HepG2 (cell line): Measurements from ENCODE around the gene SASS6. TPM values are rescaled to one million over a fixed set of nuclear protein-coding genes. Genes with fewer than 3 reads are reported as not detected.

Experiments
- AGO1 ChIP-seq: fragments of 200-400 bp; formaldehyde crosslinking; IDR thresholded peaks from 2 replicates; pipeline ENCODE4 v1.6.1; 2017; ENCODE audit warnings: mild to moderate bottlenecking, low read depth, low read length, moderate library complexity; ENCODE audit not compliant: poor library complexity, severe bottlenecking
- ETV6 ChIP-seq: sonication (generic); formaldehyde crosslinking; conservative IDR thresholded peaks from 2 replicates; pipeline ENCODE4 v1.4.0; 2020; ENCODE audit warnings: missing genetic modification reagents
- GZF1 ChIP-seq: sonication (generic); formaldehyde crosslinking; IDR thresholded peaks from 2 replicates; pipeline ENCODE4 v1.5.1; 2020; ENCODE audit warnings: mild to moderate bottlenecking, missing genetic modification reagents
- HCFC1 ChIP-seq: fragments of 150-350 bp; IDR thresholded peaks from 2 replicates; pipeline ENCODE4 v1.6.1; 2014; ENCODE audit warnings: low read depth, low read length
- KLF11 ChIP-seq: IDR thresholded peaks from 2 replicates; pipeline ENCODE4 v1.6.1; 2016; ENCODE audit warnings: missing compliant biosample characterization
- KLF6 ChIP-seq: IDR thresholded peaks from 2 replicates; pipeline ENCODE4 v1.8.0; 2016; ENCODE audit warnings: missing biosample characterization, missing genetic modification reagents
- MAFF ChIP-seq: IDR thresholded peaks from 2 replicates; pipeline ENCODE4 v1.6.1; 2011; ENCODE audit warnings: low read depth, low read length, improper control_type of control experiment
- MBD4 ChIP-seq: IDR thresholded peaks from 2 replicates; pipeline ENCODE4 v1.6.1; 2012; ENCODE audit warnings: low read length, inconsistent platforms, borderline replicate concordance
- ONECUT2 ChIP-seq: sonication (generic); formaldehyde crosslinking; IDR thresholded peaks from 2 replicates; pipeline ENCODE4 v1.4.0; 2020; ENCODE audit warnings: missing genetic modification reagents
- PHB2 ChIP-seq: fragments of 450-650 bp; IDR thresholded peaks from 2 replicates; pipeline ENCODE4 v1.6.1; 2018; ENCODE audit not compliant: partially characterized antibody
- PHF20 ChIP-seq: sonication (generic); formaldehyde crosslinking; IDR thresholded peaks from 2 replicates; pipeline ENCODE4 v1.5.0; 2020; ENCODE audit warnings: mild to moderate bottlenecking, missing genetic modification reagents
- SMARCE1 ChIP-seq: fragments of 450-650 bp; IDR thresholded peaks from 2 replicates; pipeline ENCODE4 v1.6.1; 2017; ENCODE audit warnings: borderline replicate concordance
- SNAI1 ChIP-seq: sonication (generic); formaldehyde crosslinking; IDR thresholded peaks from 2 replicates; pipeline ENCODE4 v1.5.0; 2020; ENCODE audit warnings: mild to moderate bottlenecking, missing genetic modification reagents, borderline replicate concordance
- TMF1 ChIP-seq: sonication (generic); formaldehyde crosslinking; IDR thresholded peaks from 2 replicates; pipeline ENCODE4 v1.8.1; 2022; ENCODE audit warnings: low read depth, missing genetic modification reagents
- ZBTB8A ChIP-seq: sonication (generic); formaldehyde crosslinking; IDR thresholded peaks from 2 replicates; pipeline ENCODE4 v1.4.0; 2020; ENCODE audit warnings: mild to moderate bottlenecking, low read depth, missing genetic modification reagents, borderline replicate concordance
- ZNF30 ChIP-seq: sonication (generic); formaldehyde crosslinking; IDR thresholded peaks from 2 replicates; pipeline ENCODE4 v1.5.0; 2020; ENCODE audit warnings: mild to moderate bottlenecking, missing genetic modification reagents
- ZNF343 ChIP-seq: sonication (generic); formaldehyde crosslinking; IDR thresholded peaks from 2 replicates; pipeline ENCODE4 v1.4.0; 2020; ENCODE audit warnings: mild to moderate bottlenecking, missing genetic modification reagents
- ZNF547 ChIP-seq: sonication (generic); formaldehyde crosslinking; IDR thresholded peaks from 2 replicates; pipeline ENCODE4 v1.5.1; 2020; ENCODE audit warnings: mild to moderate bottlenecking, missing genetic modification reagents
- ZNF768 ChIP-seq: sonication (generic); formaldehyde crosslinking; IDR thresholded peaks from 2 replicates; pipeline ENCODE4 v1.4.0; 2020; ENCODE audit warnings: missing genetic modification reagents
- polyA plus RNA-seq, 8 experiments: library from polyadenylated mRNA; depleted of rRNA in 3 of 8; stranded (reverse) in 7 of 8; unstranded in 1 of 8; fragments of >200 nt; fragmentation: Illumina TruSeq in 4 of 8; extraction: Trizol in 4 of 8; gene quantifications; 2 replicates each; pipeline versions ENCODE4 v1.2.1 to v1.2.3, GENCODE V29; 2011 to 2016; ENCODE audit warnings: low read depth in 4 of 8, missing spikeins in 1 of 8, mixed read lengths in 1 of 8; ENCODE audit not compliant: insufficient read depth in 1 of 8
- total RNA-seq, 5 experiments: library from RNA; depleted of rRNA; stranded (reverse); fragments of >200 nt; fragmentation: Illumina TruSeq; extraction: Trizol; gene quantifications; 2 replicates each; pipeline ENCODE4 v1.2.3, GENCODE V29; 2016; ENCODE audit warnings: low read depth in 1 of 5
- TF ChIP-seq, protein P1 (sequence below): IDR thresholded peaks from 2 replicates; pipeline ENCODE4 v1.6.1; 2016
- TF ChIP-seq, protein P2 (sequence below): sonication (generic); formaldehyde crosslinking; IDR thresholded peaks from 2 replicates; pipeline ENCODE4 v1.4.0; 2020; ENCODE audit warnings: missing genetic modification reagents
- TF ChIP-seq, protein P3 (sequence below): sonication (generic); formaldehyde crosslinking; IDR thresholded peaks from 2 replicates; pipeline ENCODE4 v1.4.0; 2020; ENCODE audit warnings: missing genetic modification reagents, borderline replicate concordance
- TF ChIP-seq, protein P4 (sequence below): conservative IDR thresholded peaks from 2 replicates; pipeline ENCODE4 v1.6.1; 2018; ENCODE audit warnings: missing genetic modification reagents

SASS6 gene
- total and polyA plus RNA-seq, 2 of the 13 experiments (the other 11 are each of a cell fraction or from before 2014, with no cell fraction given), result 2.3 to 10.7 TPM

DNA sequence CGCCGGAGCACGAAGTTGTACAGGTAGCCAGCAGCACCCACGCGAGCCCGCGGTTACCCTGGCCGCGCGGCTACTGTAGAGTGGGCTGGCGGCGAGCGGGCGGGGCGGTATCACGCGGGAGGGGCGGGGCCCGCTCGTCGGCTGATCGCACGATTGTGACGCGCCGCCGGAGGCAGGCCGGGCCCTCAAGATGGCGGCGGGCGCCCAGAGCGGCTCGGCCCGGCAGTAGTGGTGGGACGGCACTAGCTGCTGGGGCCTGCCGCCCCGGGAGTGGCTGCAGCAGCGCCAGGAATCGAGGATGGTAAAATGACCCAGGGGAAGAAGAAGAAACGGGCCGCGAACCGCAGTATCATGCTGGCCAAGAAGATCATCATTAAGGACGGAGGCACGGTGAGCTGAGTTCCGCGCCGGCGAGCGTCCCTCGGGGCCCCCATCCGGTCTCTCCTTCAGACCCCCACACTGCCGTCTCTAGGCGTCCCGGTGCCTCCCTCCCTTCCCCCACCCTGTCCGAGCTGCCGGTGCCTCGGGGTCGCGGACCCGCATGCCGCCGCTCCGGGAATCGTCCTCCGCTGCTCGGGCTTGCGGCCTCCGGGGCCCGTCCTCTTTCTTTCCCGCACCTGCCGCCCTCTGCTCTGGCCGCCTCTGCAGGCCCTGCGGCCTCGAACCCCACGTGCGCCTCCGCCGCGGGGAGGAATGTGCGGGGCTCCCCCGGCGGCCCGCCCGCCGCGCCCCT is 94.6 kb downstream of the SASS6 start (continued):
- TF ChIP-seq, protein P1, sequence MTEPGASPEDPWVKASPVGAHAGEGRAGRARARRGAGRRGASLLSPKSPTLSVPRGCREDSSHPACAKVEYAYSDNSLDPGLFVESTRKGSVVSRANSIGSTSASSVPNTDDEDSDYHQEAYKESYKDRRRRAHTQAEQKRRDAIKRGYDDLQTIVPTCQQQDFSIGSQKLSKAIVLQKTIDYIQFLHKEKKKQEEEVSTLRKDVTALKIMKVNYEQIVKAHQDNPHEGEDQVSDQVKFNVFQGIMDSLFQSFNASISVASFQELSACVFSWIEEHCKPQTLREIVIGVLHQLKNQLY (CRISPR knock-in tag), result peak; percentile 53; the same call in 1 of the 2 replicates
- 0 out of 2 replicates have a peak, but pooled peaks have one; percentile 36 for TF ChIP-seq ONECUT2 (CRISPR knock-in tag)
- TF ChIP-seq ZBTB8A (CRISPR knock-in tag), result no peak
- TF ChIP-seq MBD4, result no peak
- 0 out of 2 replicates have a peak, but pooled peaks have one; percentile 13 for TF ChIP-seq ETV6 (CRISPR knock-in tag)
- peak; percentile 66 for TF ChIP-seq PHF20 (CRISPR knock-in tag)
- TF ChIP-seq TMF1 (CRISPR knock-in tag), result peak; percentile 88; the same call in 1 of the 2 replicates
- TF ChIP-seq, protein P2, sequence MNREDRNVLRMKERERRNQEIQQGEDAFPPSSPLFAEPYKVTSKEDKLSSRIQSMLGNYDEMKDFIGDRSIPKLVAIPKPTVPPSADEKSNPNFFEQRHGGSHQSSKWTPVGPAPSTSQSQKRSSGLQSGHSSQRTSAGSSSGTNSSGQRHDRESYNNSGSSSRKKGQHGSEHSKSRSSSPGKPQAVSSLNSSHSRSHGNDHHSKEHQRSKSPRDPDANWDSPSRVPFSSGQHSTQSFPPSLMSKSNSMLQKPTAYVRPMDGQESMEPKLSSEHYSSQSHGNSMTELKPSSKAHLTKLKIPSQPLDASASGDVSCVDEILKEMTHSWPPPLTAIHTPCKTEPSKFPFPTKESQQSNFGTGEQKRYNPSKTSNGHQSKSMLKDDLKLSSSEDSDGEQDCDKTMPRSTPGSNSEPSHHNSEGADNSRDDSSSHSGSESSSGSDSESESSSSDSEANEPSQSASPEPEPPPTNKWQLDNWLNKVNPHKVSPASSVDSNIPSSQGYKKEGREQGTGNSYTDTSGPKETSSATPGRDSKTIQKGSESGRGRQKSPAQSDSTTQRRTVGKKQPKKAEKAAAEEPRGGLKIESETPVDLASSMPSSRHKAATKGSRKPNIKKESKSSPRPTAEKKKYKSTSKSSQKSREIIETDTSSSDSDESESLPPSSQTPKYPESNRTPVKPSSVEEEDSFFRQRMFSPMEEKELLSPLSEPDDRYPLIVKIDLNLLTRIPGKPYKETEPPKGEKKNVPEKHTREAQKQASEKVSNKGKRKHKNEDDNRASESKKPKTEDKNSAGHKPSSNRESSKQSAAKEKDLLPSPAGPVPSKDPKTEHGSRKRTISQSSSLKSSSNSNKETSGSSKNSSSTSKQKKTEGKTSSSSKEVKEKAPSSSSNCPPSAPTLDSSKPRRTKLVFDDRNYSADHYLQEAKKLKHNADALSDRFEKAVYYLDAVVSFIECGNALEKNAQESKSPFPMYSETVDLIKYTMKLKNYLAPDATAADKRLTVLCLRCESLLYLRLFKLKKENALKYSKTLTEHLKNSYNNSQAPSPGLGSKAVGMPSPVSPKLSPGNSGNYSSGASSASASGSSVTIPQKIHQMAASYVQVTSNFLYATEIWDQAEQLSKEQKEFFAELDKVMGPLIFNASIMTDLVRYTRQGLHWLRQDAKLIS, result peak; percentile 54; the same call in 1 of the 2 replicates
- TF ChIP-seq MAFF, result no peak
- TF ChIP-seq ZNF343, result no peak
- no peak; the same call in 1 of the 2 replicates for TF ChIP-seq ZNF30 (CRISPR knock-in tag)
- peak; percentile 70 for TF ChIP-seq ZNF768 (CRISPR knock-in tag)
- TF ChIP-seq KLF6 (CRISPR knock-in tag), result peak; percentile 74; the same call in 1 of the 2 replicates
- TF ChIP-seq, protein P3, sequence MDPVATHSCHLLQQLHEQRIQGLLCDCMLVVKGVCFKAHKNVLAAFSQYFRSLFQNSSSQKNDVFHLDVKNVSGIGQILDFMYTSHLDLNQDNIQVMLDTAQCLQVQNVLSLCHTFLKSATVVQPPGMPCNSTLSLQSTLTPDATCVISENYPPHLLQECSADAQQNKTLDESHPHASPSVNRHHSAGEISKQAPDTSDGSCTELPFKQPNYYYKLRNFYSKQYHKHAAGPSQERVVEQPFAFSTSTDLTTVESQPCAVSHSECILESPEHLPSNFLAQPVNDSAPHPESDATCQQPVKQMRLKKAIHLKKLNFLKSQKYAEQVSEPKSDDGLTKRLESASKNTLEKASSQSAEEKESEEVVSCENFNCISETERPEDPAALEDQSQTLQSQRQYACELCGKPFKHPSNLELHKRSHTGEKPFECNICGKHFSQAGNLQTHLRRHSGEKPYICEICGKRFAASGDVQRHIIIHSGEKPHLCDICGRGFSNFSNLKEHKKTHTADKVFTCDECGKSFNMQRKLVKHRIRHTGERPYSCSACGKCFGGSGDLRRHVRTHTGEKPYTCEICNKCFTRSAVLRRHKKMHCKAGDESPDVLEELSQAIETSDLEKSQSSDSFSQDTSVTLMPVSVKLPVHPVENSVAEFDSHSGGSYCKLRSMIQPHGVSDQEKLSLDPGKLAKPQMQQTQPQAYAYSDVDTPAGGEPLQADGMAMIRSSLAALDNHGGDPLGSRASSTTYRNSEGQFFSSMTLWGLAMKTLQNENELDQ (CRISPR knock-in tag), result no peak
- TF ChIP-seq GZF1 (CRISPR knock-in tag), result peak; percentile 71; the same call in 1 of the 2 replicates
- peak; percentile 27 for TF ChIP-seq AGO1
- TF ChIP-seq SNAI1, result peak; percentile 53; the same call in 1 of the 2 replicates
- no peak; the same call in 1 of the 2 replicates for TF ChIP-seq KLF11 (CRISPR knock-in tag)
- TF ChIP-seq PHB2, result no peak
- no peak for TF ChIP-seq SMARCE1
- TF ChIP-seq, protein P4, sequence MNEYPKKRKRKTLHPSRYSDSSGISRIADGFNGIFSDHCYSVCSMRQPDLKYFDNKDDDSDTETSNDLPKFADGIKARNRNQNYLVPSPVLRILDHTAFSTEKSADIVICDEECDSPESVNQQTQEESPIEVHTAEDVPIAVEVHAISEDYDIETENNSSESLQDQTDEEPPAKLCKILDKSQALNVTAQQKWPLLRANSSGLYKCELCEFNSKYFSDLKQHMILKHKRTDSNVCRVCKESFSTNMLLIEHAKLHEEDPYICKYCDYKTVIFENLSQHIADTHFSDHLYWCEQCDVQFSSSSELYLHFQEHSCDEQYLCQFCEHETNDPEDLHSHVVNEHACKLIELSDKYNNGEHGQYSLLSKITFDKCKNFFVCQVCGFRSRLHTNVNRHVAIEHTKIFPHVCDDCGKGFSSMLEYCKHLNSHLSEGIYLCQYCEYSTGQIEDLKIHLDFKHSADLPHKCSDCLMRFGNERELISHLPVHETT (CRISPR knock-in tag), result peak; percentile 54; the same call in 1 of the 2 replicates
- peak; percentile 19; the same call in 1 of the 2 replicates for TF ChIP-seq HCFC1
- no peak for TF ChIP-seq ZNF547
